ENCODE results near the gene EXOSC7. TPM values are rescaled to one million over a fixed set of nuclear protein-coding genes. Genes with fewer than 3 reads are reported as not detected.

EXOSC7 gene
- total and polyA plus RNA-seq, 2 donors (not counting 1 experiment from before 2014, with no cell fraction given): 25.5 to 40.0 TPM

GRCh38 chr3:44969154-44969827 lies 6.8 kb upstream of the EXOSC7 start:
- H3K79me2 ChIP-seq (ENCODE audit: control insufficient read depth, insufficient read depth, low read length): peaks cover 76% of the 10 kb centered on the region
- ChIA-PET CTCF (no interaction called here), POLR2A (no interaction called here)
- H3K27ac ChIP-seq (ENCODE audit: low read length in 2 of 2): peak overlapping the region; percentile 19 to 73
- Mint-ChIP-seq H3K9me3 (ENCODE audit: insufficient read depth) (no peaks in the 10 kb centered on the region), H3K27ac (peak overlapping the region; percentile 79), H3K4me3 (no peak overlapping the region), H3K4me1 (peaks cover 42% of the 10 kb centered on the region), H3K27me3 (no peaks in the 10 kb centered on the region)
- H3K4me2 ChIP-seq (replicated peaks; ENCODE audit: low read depth, low read length, poor library complexity, severe bottlenecking): peak overlapping the region; percentile 49
- 91% methylated on average over 4 of the region's 5 CpGs for WGBS (ENCODE audit: insufficient coverage)
- DNase-seq: peak; percentile 36
- no peaks in the 10 kb centered on the region for H3K9me3 ChIP-seq (ENCODE audit: control extremely low read depth in 1 of 3, control insufficient read depth in 2 of 3, insufficient read depth in 1 of 3, low read length in 2 of 3)
- peaks cover 19% of the 10 kb centered on the region for H4K20me1 ChIP-seq (ENCODE audit: control insufficient read depth, insufficient read depth, low read length, poor library complexity, severe bottlenecking)
- peaks cover 31 to 36% of the 10 kb centered on the region in 2 donors for H3K4me1 ChIP-seq (ENCODE audit: control insufficient read depth in 2 of 2, insufficient read depth in 2 of 2, low read length in 2 of 2)
- TF ChIP-seq CTCF (IDR thresholded peaks at IDR 0.05) (no peak), EZH2 (IDR thresholded peaks at IDR 0.05; ENCODE audit: borderline replicate concordance, insufficient read depth, low read depth, low read length, poor library complexity, severe bottlenecking) (no peak)
- intact Hi-C loops (cut with micrococcal nuclease): no loop called here
- H3K27me3 ChIP-seq (replicated peaks in 1 of 4; ENCODE audit: control extremely low read depth in 1 of 4, control insufficient read depth in 3 of 4, insufficient read depth in 4 of 4, low read length in 3 of 4): no peaks in the 10 kb centered on the region
- peak overlapping the region in 1 of 5 experiments; percentile 1 for H3K4me3 ChIP-seq (ENCODE audit: control extremely low read depth in 1 of 5, extremely low read depth in 1 of 5, insufficient read depth in 1 of 5, low read depth in 2 of 5, low read length in 4 of 5)
- H3K36me3 ChIP-seq (replicated peaks in 1 of 2; ENCODE audit: control extremely low read depth in 1 of 2, control insufficient read depth in 1 of 2, extremely low read depth in 1 of 2, insufficient read depth in 2 of 2, low read length in 1 of 2): no peaks in the 10 kb centered on the region
- no peak overlapping the region for H2AFZ ChIP-seq (ENCODE audit: insufficient read depth, low read depth, low read length, poor library complexity, severe bottlenecking)
- H3K9ac ChIP-seq (ENCODE audit: low read length): peak overlapping the region; percentile 18
- ATAC-seq (ENCODE audit: low read depth): peak; percentile 51

GRCh38 chr3:44969828-44970179 lies 6.2 kb upstream of the EXOSC7 start:
- Mint-ChIP-seq H3K4me3 (no peak overlapping the region), H3K9me3 (ENCODE audit: insufficient read depth) (no peaks in the 10 kb centered on the region), H3K27ac (peak overlapping the region; percentile 79), H3K27me3 (no peaks in the 10 kb centered on the region), H3K4me1 (peaks cover 47% of the 10 kb centered on the region)
- ATAC-seq (ENCODE audit: low read depth) (no peak), DNase-seq (no peak)
- Histone ChIP-seq H3K4me2 (replicated peaks; ENCODE audit: low read depth, low read length, poor library complexity, severe bottlenecking) (peak overlapping the region; percentile 49), H3K36me3 (replicated peaks in 1 of 2; ENCODE audit: control extremely low read depth in 1 of 2, control insufficient read depth in 1 of 2, extremely low read depth in 1 of 2, insufficient read depth in 2 of 2, low read length in 1 of 2) (no peaks in the 10 kb centered on the region), H3K27me3 (replicated peaks in 1 of 4; ENCODE audit: control extremely low read depth in 1 of 4, control insufficient read depth in 3 of 4, insufficient read depth in 4 of 4, low read length in 3 of 4) (no peaks in the 10 kb centered on the region), H2AFZ (ENCODE audit: insufficient read depth, low read depth, low read length, poor library complexity, severe bottlenecking) (no peak overlapping the region), H3K4me3 (ENCODE audit: control extremely low read depth in 1 of 5, extremely low read depth in 1 of 5, insufficient read depth in 1 of 5, low read depth in 2 of 5, low read length in 4 of 5) (no peak overlapping the region), H3K79me2 (ENCODE audit: control insufficient read depth, insufficient read depth, low read length) (peaks cover 76% of the 10 kb centered on the region), H3K4me1 (ENCODE audit: control insufficient read depth in 2 of 2, insufficient read depth in 2 of 2, low read length in 2 of 2) (peaks cover 36 to 42% of the 10 kb centered on the region in 2 donors), H3K27ac (ENCODE audit: low read length in 2 of 2) (peak overlapping the region; percentile 19 to 73), H3K9me3 (ENCODE audit: control extremely low read depth in 1 of 3, control insufficient read depth in 2 of 3, insufficient read depth in 1 of 3, low read length in 2 of 3) (no peaks in the 10 kb centered on the region), H4K20me1 (ENCODE audit: control insufficient read depth, insufficient read depth, low read length, poor library complexity, severe bottlenecking) (peaks cover 15% of the 10 kb centered on the region), H3K9ac (ENCODE audit: low read length) (no peak overlapping the region)
- CTCF ChIA-PET: no interaction called here
- TF ChIP-seq CTCF (IDR thresholded peaks at IDR 0.05) (no peak), EZH2 (IDR thresholded peaks at IDR 0.05; ENCODE audit: borderline replicate concordance, insufficient read depth, low read depth, low read length, poor library complexity, severe bottlenecking) (no peak)
- intact Hi-C loops (cut with micrococcal nuclease): no loop called here
- 100% methylated on average over 2 of the region's 2 CpGs for WGBS (ENCODE audit: insufficient coverage)
- POLR2A ChIA-PET: no interaction called here
